K562 (cell line): ENCODE measurements around the gene CREB3L1. TPM values are rescaled to one million over a fixed set of nuclear protein-coding genes. Genes with fewer than 3 reads are reported as not detected.

Experiments
- CXXC5 ChIP-seq: fragments of 250-450 bp; sonication (Bioruptor Pico); IDR thresholded peaks from 2 replicates; pipeline ENCODE4 v1.8.0; 2022; ENCODE audit warnings: inconsistent platforms, mild to moderate bottlenecking, moderate library complexity
- E2F4 ChIP-seq: sonication (generic); formaldehyde crosslinking; IDR thresholded peaks from 2 replicates; pipeline ENCODE4 v1.8.0; 2022; ENCODE audit warnings: mild to moderate bottlenecking, low read depth, missing genetic modification reagents
- ELK1 ChIP-seq: sonication (generic); formaldehyde crosslinking; IDR thresholded peaks from 2 replicates; pipeline ENCODE4 v1.8.1; 2022; ENCODE audit warnings: missing genetic modification reagents
- ESRRA ChIP-seq: fragments of 450-650 bp; IDR thresholded peaks from 2 replicates; pipeline ENCODE4 v1.6.1; 2014; ENCODE audit warnings: low read depth, mild to moderate bottlenecking, moderate library complexity, borderline replicate concordance
- FOSL1 ChIP-seq: fragments of 200-800 bp; sonication (Bioruptor generic); conservative IDR thresholded peaks from 2 replicates; pipeline ENCODE4 v1.6.1; 2016; ENCODE audit warnings: missing genetic modification characterization, missing compliant biosample characterization
- HNRNPLL ChIP-seq: fragments of 200-400 bp; formaldehyde crosslinking; IDR thresholded peaks from 2 replicates; pipeline ENCODE4 v1.6.1; 2017; ENCODE audit warnings: low read length, low read depth, mild to moderate bottlenecking; ENCODE audit not compliant: poor library complexity, severe bottlenecking
- MTA3 ChIP-seq: fragments of 450-650 bp; formaldehyde crosslinking; IDR thresholded peaks from 2 replicates; pipeline ENCODE4 v1.6.1; 2017; ENCODE audit warnings: mild to moderate bottlenecking, borderline replicate concordance
- NKRF ChIP-seq: fragments of 450-650 bp; IDR thresholded peaks from 2 replicates; pipeline ENCODE4 v1.6.1; 2016; ENCODE audit warnings: borderline replicate concordance
- PHTF2 ChIP-seq: fragments of 250-450 bp; sonication (Bioruptor Pico); IDR thresholded peaks from 2 replicates; pipeline ENCODE4 v1.5.0; 2021; ENCODE audit warnings: mild to moderate bottlenecking
- RBM25 ChIP-seq: fragments of 200-400 bp; formaldehyde crosslinking; IDR thresholded peaks from 2 replicates; pipeline ENCODE4 v1.6.1; 2018; ENCODE audit warnings: low read length, low read depth, moderate library complexity; ENCODE audit not compliant: severe bottlenecking
- SNRNP70 ChIP-seq: fragments of 200-400 bp; formaldehyde crosslinking; optimal IDR thresholded peaks from 2 replicates; pipeline ENCODE3; 2017; ENCODE audit warnings: low read depth, low read length
- TAF1 ChIP-seq: IDR thresholded peaks from 2 replicates; pipeline ENCODE4 v1.6.1; 2011; ENCODE audit warnings: mild to moderate bottlenecking, low read length, moderate library complexity; ENCODE audit not compliant: insufficient read depth, control insufficient read depth, severe bottlenecking; ENCODE audit errors: extremely low read depth
- THRA ChIP-seq: fragments of 450-650 bp; IDR thresholded peaks from 2 replicates; pipeline ENCODE4 v1.6.1; 2017; ENCODE audit warnings: mild to moderate bottlenecking, moderate library complexity
- YY1 ChIP-seq, 3 experiments: IDR thresholded peaks; 2 replicates each; pipeline ENCODE4 v1.6.1; 2011; ENCODE audit warnings: low read length in 2 of 3, mild to moderate bottlenecking in 2 of 3, moderate library complexity in 2 of 3, borderline replicate concordance in 1 of 3, control low read depth in 1 of 3, low read depth in 1 of 3; ENCODE audit not compliant: insufficient read depth in 3 of 3, insufficient replicate concordance in 2 of 3, control insufficient read depth in 1 of 3, insufficient read length in 1 of 3; ENCODE audit errors: extremely low read depth in 1 of 3
- ZFP1 ChIP-seq: fragments of 450-650 bp; formaldehyde crosslinking; IDR thresholded peaks from 2 replicates; pipeline ENCODE4 v1.4.0; 2020; ENCODE audit warnings: mild to moderate bottlenecking, mixed read lengths
- ZNF175 ChIP-seq: fragments of 200-800 bp; sonication (Bioruptor generic); IDR thresholded peaks from 2 replicates; pipeline ENCODE4 v1.6.1; 2016; ENCODE audit warnings: low read depth, mild to moderate bottlenecking, missing genetic modification characterization, missing compliant biosample characterization
- ZNF280A ChIP-seq: fragments of 450-650 bp; IDR thresholded peaks from 2 replicates; pipeline ENCODE4 v1.6.1; 2018; ENCODE audit warnings: mild to moderate bottlenecking, low read depth; ENCODE audit not compliant: partially characterized antibody
- ZNF408 ChIP-seq: fragments of 250-450 bp; sonication (Bioruptor Pico); IDR thresholded peaks from 2 replicates; pipeline ENCODE4 v1.4.0; 2020; ENCODE audit warnings: low read depth, mild to moderate bottlenecking, moderate library complexity
- polyA plus RNA-seq, 8 experiments: library from polyadenylated mRNA; depleted of rRNA in 4 of 8; stranded (reverse) in 5 of 8; unstranded in 3 of 8; fragments of >200 nt; fragmentation: Nextera tagmentation in 2 of 8; fragmentation: Illumina TruSeq in 1 of 8; extraction: Ambion mirVana in 2 of 8; extraction: Trizol in 1 of 8; gene quantifications; 2 replicates each; pipeline versions ENCODE4 v1.2.1 to v1.2.3, GENCODE V29; 2011 to 2014; ENCODE audit warnings: inconsistent platforms in 1 of 8, missing spikeins in 1 of 8
- total RNA-seq, 7 experiments: library from RNA; depleted of rRNA in 6 of 7; stranded (reverse); fragments of >200 nt in 6 of 7; fragmentation: Illumina TruSeq in 2 of 7; extraction: Trizol in 2 of 7; gene quantifications; 2 replicates each; pipeline versions ENCODE4 v1.2.1 to v1.2.3, GENCODE V29; 2011 to 2021; ENCODE audit warnings: low replicate concordance in 1 of 7

The CREB3L1 gene
- total and polyA plus RNA-seq, 9 of the 15 experiments (the other 6 are each of a cell fraction or from before 2014, with no cell fraction given), result 1.2 to 27.6 (median 3.7) TPM

GRCh38 chr11:46238967-46239800, 38.3 kb upstream of the CREB3L1 start (continued):
- TF ChIP-seq TAF1 (peak; percentile 54), ELK1 (CRISPR knock-in tag) (no peak), ZNF408 (CRISPR knock-in tag) (no peak), ZNF175 (CRISPR knock-in tag) (peak; percentile 48; the same call in 1 of the 2 replicates), CXXC5 (CRISPR knock-in tag) (peak; percentile 82), ZFP1 (no peak), THRA (no peak), RBM25 (no peak), SNRNP70 (no peak), MTA3 (no peak; the same call in 1 of the 2 replicates), YY1 (IDR thresholded peaks at IDR 0.05; ENCODE audit: borderline replicate concordance in 1 of 3, control insufficient read depth in 1 of 3, extremely low read depth in 1 of 3, insufficient read depth in 3 of 3, insufficient read length in 1 of 3, insufficient replicate concordance in 2 of 3, low read depth in 1 of 3, low read length in 2 of 3) (peak in 2 of 3 experiments; percentile 76 to 77), ESRRA (peak; percentile 43), HNRNPLL (no peak), E2F4 (CRISPR knock-in tag) (no peak), PHTF2 (CRISPR knock-in tag) (no peak), ZNF280A (no peak), NKRF (0 out of 2 replicates have a peak, but pooled peaks have one; percentile 37), FOSL1 (tag) (peak; percentile 20; the same call in 1 of the 2 replicates)
